BE2C (cell line): ENCODE measurements around the gene KPNA3.

Experiments
- DNase-seq: peaks from one replicate; pipeline ENCODE4 v3.0.0-alpha.2; 2020
- H3K27me3 ChIP-seq: fragments of 250-450 bp; sonication (Bioruptor Pico); 2 replicates; pipeline ENCODE4 v1.5.1; 2020; ENCODE audit warnings: mild to moderate bottlenecking
- H3K36me3 ChIP-seq: fragments of 250-450 bp; sonication (Bioruptor Pico); 2 replicates; pipeline ENCODE4 v1.5.1; 2020; ENCODE audit warnings: mild to moderate bottlenecking
- H3K4me1 ChIP-seq: fragments of 250-450 bp; sonication (Bioruptor Pico); 2 replicates; pipeline ENCODE4 v1.5.1; 2020
- H3K4me3 ChIP-seq: 2 replicates; pipeline ENCODE4 v1.5.1; 2011; ENCODE audit warnings: low read depth, low read length
- H3K9me3 ChIP-seq: fragments of 250-450 bp; sonication (Bioruptor Pico); 2 replicates; pipeline ENCODE4 v1.5.1; 2020
- TF ChIP-seq, protein P1 (sequence below): IDR thresholded peaks from 2 replicates; pipeline ENCODE4 v1.5.1; 2012; ENCODE audit warnings: mild to moderate bottlenecking, low read depth, low read length

The KPNA3 gene

GRCh38 chr13:49784886-49785570 is 7.5 kb downstream of the KPNA3 start:
- no peaks in the 10 kb centered on the region for H3K27me3 ChIP-seq
- H3K4me3 ChIP-seq, result no peak overlapping the region
- peaks cover 4% of the 10 kb centered on the region; the same call in 1 of the 2 replicates for H3K4me1 ChIP-seq
- H3K9me3 ChIP-seq, result no peaks in the 10 kb centered on the region
- TF ChIP-seq, protein P1, sequence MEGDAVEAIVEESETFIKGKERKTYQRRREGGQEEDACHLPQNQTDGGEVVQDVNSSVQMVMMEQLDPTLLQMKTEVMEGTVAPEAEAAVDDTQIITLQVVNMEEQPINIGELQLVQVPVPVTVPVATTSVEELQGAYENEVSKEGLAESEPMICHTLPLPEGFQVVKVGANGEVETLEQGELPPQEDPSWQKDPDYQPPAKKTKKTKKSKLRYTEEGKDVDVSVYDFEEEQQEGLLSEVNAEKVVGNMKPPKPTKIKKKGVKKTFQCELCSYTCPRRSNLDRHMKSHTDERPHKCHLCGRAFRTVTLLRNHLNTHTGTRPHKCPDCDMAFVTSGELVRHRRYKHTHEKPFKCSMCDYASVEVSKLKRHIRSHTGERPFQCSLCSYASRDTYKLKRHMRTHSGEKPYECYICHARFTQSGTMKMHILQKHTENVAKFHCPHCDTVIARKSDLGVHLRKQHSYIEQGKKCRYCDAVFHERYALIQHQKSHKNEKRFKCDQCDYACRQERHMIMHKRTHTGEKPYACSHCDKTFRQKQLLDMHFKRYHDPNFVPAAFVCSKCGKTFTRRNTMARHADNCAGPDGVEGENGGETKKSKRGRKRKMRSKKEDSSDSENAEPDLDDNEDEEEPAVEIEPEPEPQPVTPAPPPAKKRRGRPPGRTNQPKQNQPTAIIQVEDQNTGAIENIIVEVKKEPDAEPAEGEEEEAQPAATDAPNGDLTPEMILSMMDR, result no peak
- no peak for DNase-seq
- no peaks in the 10 kb centered on the region; the same call in 1 of the 2 replicates for H3K36me3 ChIP-seq

- H3K9me3 ChIP-seq, result no peaks in the 10 kb centered on the region
- DNase-seq, result no peak
- no peaks in the 10 kb centered on the region for H3K27me3 ChIP-seq
- no peaks in the 10 kb centered on the region; the same call in 1 of the 2 replicates for H3K36me3 ChIP-seq
- no peak overlapping the region for H3K4me3 ChIP-seq
- TF ChIP-seq, protein P1, result no peak
- no peaks in the 10 kb centered on the region for H3K4me1 ChIP-seq
Measured at GRCh38 chr13:49783865-49784264, 8.6 kb downstream of the KPNA3 start.

DNA sequence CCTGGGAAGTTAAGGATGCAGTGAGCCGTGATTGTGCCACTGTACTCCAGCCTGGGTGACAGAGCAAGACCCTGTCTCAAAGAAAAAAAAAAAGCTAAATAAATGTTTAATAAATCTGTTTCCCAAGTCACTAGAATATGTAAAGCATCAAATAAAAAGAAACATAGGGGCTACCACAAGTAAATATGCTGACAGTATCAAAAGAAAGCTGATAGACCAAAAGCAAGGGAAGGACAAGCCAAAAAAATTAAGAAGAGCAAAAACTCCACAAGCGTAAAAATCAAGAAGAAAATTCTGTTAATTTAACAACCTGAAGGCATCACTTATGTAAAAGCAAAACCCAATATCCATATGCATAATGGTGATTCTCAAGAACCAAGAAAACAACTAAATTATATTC is 9.7 kb downstream of the KPNA3 start:
- TF ChIP-seq, protein P1, result no peak
- Histone ChIP-seq H3K4me1 (no peaks in the 10 kb centered on the region), H3K9me3 (no peaks in the 10 kb centered on the region), H3K4me3 (no peak overlapping the region), H3K36me3 (no peaks in the 10 kb centered on the region; the same call in 1 of the 2 replicates), H3K27me3 (no peaks in the 10 kb centered on the region)
- no peak for DNase-seq

- Histone ChIP-seq H3K4me1 (no peaks in the 10 kb centered on the region), H3K9me3 (no peaks in the 10 kb centered on the region), H3K36me3 (no peaks in the 10 kb centered on the region; the same call in 1 of the 2 replicates), H3K4me3 (no peak overlapping the region), H3K27me3 (no peaks in the 10 kb centered on the region)
- TF ChIP-seq, protein P1, result no peak
- no peak for DNase-seq
Measured at GRCh38 chr13:49781806-49782205, 10.7 kb downstream of the KPNA3 start.

- Histone ChIP-seq H3K27me3 (no peaks in the 10 kb centered on the region), H3K36me3 (no peaks in the 10 kb centered on the region; the same call in 1 of the 2 replicates), H3K9me3 (no peaks in the 10 kb centered on the region), H3K4me1 (no peaks in the 10 kb centered on the region), H3K4me3 (no peak overlapping the region)
- TF ChIP-seq, protein P1, result no peak
- no peak for DNase-seq
Measured at GRCh38 chr13:49779721-49780120, 12.8 kb downstream of the KPNA3 start.
